ENCODE measurements around the gene PADI4. TPM values are rescaled to one million over a fixed set of nuclear protein-coding genes. Genes with fewer than 3 reads are reported as not detected.

The PADI4 gene
- not detected for polyA plus RNA-seq (2013, experiment 1 of 2)
- polyA plus RNA-seq (2013, experiment 2 of 2) = not detected

GRCh38 chr1:17307946-17308345, at the start of gene PADI4:
TSS of gene PADI4 (plus strand) at chr1:17308197. CDS start at chr1:17308223, 26 bp downstream.
- Histone ChIP-seq H3K9me3 (ENCODE audit: control insufficient read depth, low read length) (no peaks in the 10 kb centered on the region), H3K36me3 (ENCODE audit: control insufficient read depth, insufficient read depth, low read length) (no peaks in the 10 kb centered on the region), H3K27ac (ENCODE audit: low read depth, low read length, severe bottlenecking) (no peak within 1 kb of the TSS), H3K4me3 (ENCODE audit: extremely low read depth, insufficient read depth, low read length, poor library complexity, severe bottlenecking) (no peak within 1 kb of the TSS), H3K4me1 (ENCODE audit: control insufficient read depth, insufficient read depth, low read length, poor library complexity, severe bottlenecking) (peaks cover 10% of the 10 kb centered on the region)
- WGBS, 2 experiments (ENCODE audit: insufficient coverage in 2 of 2) = 71 to 78% methylated on average over 7 to 8 of the region's 8 CpGs

DNA sequence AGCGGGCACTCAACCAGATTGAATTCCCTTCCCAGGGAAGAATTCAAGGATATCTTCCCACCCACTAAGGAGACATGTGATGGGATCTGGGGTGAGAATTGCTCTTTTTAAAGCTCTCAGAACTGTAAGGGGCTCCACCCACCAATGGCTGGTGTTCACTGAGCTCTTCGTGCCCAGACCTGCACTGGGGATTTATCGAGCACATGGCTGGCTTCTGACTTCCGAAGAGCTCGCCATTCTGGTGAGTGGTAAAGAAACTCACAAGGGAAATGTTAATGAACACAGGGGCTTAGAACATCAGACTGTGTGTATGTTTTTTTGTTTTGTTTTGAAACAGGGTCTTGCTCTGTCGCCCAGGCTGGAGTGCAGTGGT, 49.3 kb upstream of the PADI4 start:
- no peak overlapping the region for H3K27ac ChIP-seq (ENCODE audit: low read depth, low read length, severe bottlenecking)
- WGBS, 2 experiments (ENCODE audit: insufficient coverage in 2 of 2) = 94 to 96% methylated on average over 4 to 6 of the region's 6 CpGs
- no peak overlapping the region for H3K4me3 ChIP-seq (ENCODE audit: extremely low read depth, insufficient read depth, low read length, poor library complexity, severe bottlenecking)
- H3K9me3 ChIP-seq (ENCODE audit: control insufficient read depth, low read length) = no peaks in the 10 kb centered on the region
- H3K36me3 ChIP-seq (ENCODE audit: control insufficient read depth, insufficient read depth, low read length) = no peaks in the 10 kb centered on the region
- peaks cover 7% of the 10 kb centered on the region for H3K4me1 ChIP-seq (ENCODE audit: control insufficient read depth, insufficient read depth, low read length, poor library complexity, severe bottlenecking)

GRCh38 chr1:17259233-17259873, 48.6 kb upstream of the PADI4 start:
- Histone ChIP-seq H3K27ac (ENCODE audit: low read depth, low read length, severe bottlenecking) (no peak overlapping the region), H3K9me3 (ENCODE audit: control insufficient read depth, low read length) (no peaks in the 10 kb centered on the region), H3K36me3 (ENCODE audit: control insufficient read depth, insufficient read depth, low read length) (no peaks in the 10 kb centered on the region), H3K4me3 (ENCODE audit: extremely low read depth, insufficient read depth, low read length, poor library complexity, severe bottlenecking) (no peak overlapping the region), H3K4me1 (ENCODE audit: control insufficient read depth, insufficient read depth, low read length, poor library complexity, severe bottlenecking) (peaks cover 7% of the 10 kb centered on the region)
- 86 to 89% methylated on average over 19 to 23 of the region's 24 CpGs for WGBS, 2 experiments (ENCODE audit: insufficient coverage in 2 of 2)

DNA sequence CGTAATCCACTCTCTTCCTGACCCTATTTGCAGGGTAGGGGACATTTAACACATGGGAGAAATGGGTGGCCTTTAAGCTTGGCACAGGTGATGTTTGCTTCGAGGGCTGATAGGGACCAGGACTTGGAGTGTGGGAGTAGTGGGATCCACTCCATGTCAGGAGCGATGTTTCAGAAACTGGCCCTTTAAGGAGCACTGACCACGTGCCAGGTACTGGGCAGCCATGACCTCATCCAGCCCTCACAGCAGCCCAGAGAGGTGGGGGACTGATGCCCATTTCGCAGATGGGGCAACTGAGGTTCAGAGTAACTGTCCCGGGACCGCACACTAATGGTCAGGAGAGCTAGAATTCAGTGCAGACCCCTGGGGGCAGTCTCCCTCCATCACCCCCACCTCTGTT, 47.7 kb upstream of the PADI4 start:
- no peak overlapping the region for H3K27ac ChIP-seq (ENCODE audit: low read depth, low read length, severe bottlenecking)
- H3K4me1 ChIP-seq (ENCODE audit: control insufficient read depth, insufficient read depth, low read length, poor library complexity, severe bottlenecking) = peaks cover 12% of the 10 kb centered on the region
- WGBS, 2 experiments (ENCODE audit: insufficient coverage in 2 of 2) = 82 to 92% methylated on average over 4 to 5 of the region's 7 CpGs
- H3K36me3 ChIP-seq (ENCODE audit: control insufficient read depth, insufficient read depth, low read length) = no peaks in the 10 kb centered on the region
- H3K4me3 ChIP-seq (ENCODE audit: extremely low read depth, insufficient read depth, low read length, poor library complexity, severe bottlenecking) = no peak overlapping the region
- H3K9me3 ChIP-seq (ENCODE audit: control insufficient read depth, low read length) = no peaks in the 10 kb centered on the region

DNA sequence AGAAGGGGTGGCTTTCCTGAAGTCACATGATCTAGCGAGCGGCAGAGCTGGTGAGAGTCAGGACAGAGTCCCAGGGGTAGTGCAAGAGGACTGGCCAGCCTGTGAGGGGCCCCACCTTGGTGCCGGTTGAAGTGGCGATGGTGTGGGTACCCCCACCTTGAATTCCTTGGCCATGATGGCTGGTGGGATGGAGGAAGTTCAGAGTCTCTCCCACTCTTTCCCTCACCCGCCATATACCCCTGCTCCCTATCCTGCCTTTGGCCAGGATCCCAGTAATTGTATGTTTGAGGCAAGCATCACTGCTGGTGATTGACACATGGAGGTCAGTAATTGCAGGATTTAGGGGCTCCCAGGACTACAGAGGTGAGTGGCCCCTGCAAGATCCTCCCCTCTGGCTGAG, 47.3 kb upstream of the PADI4 start:
- Histone ChIP-seq H3K4me1 (ENCODE audit: control insufficient read depth, insufficient read depth, low read length, poor library complexity, severe bottlenecking) (peaks cover 15% of the 10 kb centered on the region), H3K9me3 (ENCODE audit: control insufficient read depth, low read length) (no peaks in the 10 kb centered on the region), H3K27ac (ENCODE audit: low read depth, low read length, severe bottlenecking) (no peak overlapping the region), H3K4me3 (ENCODE audit: extremely low read depth, insufficient read depth, low read length, poor library complexity, severe bottlenecking) (no peak overlapping the region), H3K36me3 (ENCODE audit: control insufficient read depth, insufficient read depth, low read length) (no peaks in the 10 kb centered on the region)
- 97 to 100% methylated on average over 3 of the region's 5 CpGs for WGBS, 2 experiments (ENCODE audit: insufficient coverage in 2 of 2)

DNA sequence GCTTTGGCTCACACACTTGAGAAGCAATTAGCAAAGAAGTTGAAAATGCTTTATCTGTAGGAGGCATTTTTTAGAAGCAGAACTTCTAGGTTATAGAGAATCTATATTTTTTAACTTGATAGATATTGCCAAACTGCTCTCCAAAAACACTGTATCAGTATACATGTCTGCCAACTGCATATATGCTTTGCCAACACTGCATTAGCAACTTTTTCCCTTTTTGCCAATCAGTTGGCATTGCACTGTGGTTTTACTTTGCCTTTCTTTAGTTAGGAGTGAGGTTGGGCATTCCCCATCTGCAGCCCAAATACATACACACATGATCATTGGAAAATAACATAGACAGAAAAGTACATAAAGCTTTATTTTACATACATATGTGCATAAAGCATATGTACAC, 44.1 kb upstream of the PADI4 start:
- Histone ChIP-seq H3K27ac (ENCODE audit: low read depth, low read length, severe bottlenecking) (no peak overlapping the region), H3K4me1 (ENCODE audit: control insufficient read depth, insufficient read depth, low read length, poor library complexity, severe bottlenecking) (peaks cover 15% of the 10 kb centered on the region), H3K36me3 (ENCODE audit: control insufficient read depth, insufficient read depth, low read length) (no peaks in the 10 kb centered on the region), H3K9me3 (ENCODE audit: control insufficient read depth, low read length) (no peaks in the 10 kb centered on the region), H3K4me3 (ENCODE audit: extremely low read depth, insufficient read depth, low read length, poor library complexity, severe bottlenecking) (no peak overlapping the region)

GRCh38 chr1:17264470-17264869, 43.5 kb upstream of the PADI4 start:
- WGBS, 2 experiments (ENCODE audit: insufficient coverage in 2 of 2) = 69 to 75% methylated on average over 2 to 4 of the region's 5 CpGs
- H3K9me3 ChIP-seq (ENCODE audit: control insufficient read depth, low read length) = no peaks in the 10 kb centered on the region
- no peak overlapping the region for H3K27ac ChIP-seq (ENCODE audit: low read depth, low read length, severe bottlenecking)
- no peaks in the 10 kb centered on the region for H3K36me3 ChIP-seq (ENCODE audit: control insufficient read depth, insufficient read depth, low read length)
- no peak overlapping the region for H3K4me3 ChIP-seq (ENCODE audit: extremely low read depth, insufficient read depth, low read length, poor library complexity, severe bottlenecking)
- peaks cover 13% of the 10 kb centered on the region for H3K4me1 ChIP-seq (ENCODE audit: control insufficient read depth, insufficient read depth, low read length, poor library complexity, severe bottlenecking)

DNA sequence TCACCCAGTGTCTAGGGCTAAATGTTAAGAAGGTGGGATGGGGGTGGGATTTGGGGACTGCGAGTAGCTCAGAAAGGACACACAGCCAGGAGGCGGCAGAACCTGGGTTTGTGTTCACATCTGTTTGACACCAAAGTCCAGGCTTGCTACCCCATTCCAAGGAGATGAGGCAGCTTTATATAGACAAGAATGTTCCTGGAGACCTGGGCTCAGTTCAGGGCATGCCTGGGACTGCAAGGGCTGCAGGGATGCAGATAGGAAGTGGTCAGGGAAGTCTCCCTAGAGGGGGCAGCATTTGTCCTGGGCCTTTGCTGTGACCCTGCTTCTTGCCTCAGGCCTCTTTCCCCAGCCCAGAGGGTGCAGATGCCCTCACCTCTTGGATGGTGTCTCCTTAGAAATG, 42.8 kb upstream of the PADI4 start:
- H3K36me3 ChIP-seq (ENCODE audit: control insufficient read depth, insufficient read depth, low read length) = no peaks in the 10 kb centered on the region
- H3K4me3 ChIP-seq (ENCODE audit: extremely low read depth, insufficient read depth, low read length, poor library complexity, severe bottlenecking) = no peak overlapping the region
- H3K9me3 ChIP-seq (ENCODE audit: control insufficient read depth, low read length) = no peaks in the 10 kb centered on the region
- WGBS, 2 experiments (ENCODE audit: insufficient coverage in 2 of 2) = 100% methylated on average over 1 of the region's 2 CpGs; no CpG with 5 or more reads in 1 of the 2 experiments
- H3K27ac ChIP-seq (ENCODE audit: low read depth, low read length, severe bottlenecking) = no peak overlapping the region
- peaks cover 8% of the 10 kb centered on the region for H3K4me1 ChIP-seq (ENCODE audit: control insufficient read depth, insufficient read depth, low read length, poor library complexity, severe bottlenecking)

DNA sequence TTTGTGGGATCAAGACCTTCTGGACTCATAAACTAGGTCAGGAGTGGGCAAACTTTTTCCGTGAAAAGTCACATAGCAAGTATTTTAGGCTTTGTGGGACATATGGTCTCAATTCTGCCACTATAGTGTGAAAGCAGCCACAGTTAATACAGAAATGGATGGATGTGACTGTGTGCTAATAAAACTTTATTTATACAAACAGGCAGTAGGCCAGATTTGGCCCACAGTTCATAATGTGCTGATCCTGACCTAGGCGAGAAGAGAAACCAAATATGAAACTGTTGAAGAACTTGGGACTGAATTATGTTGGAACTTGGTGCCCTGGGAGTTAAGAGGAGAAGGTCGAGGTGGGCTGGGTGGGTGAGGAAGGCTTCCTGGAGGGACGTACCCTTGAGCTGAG, 42.0 kb upstream of the PADI4 start:
- H3K9me3 ChIP-seq (ENCODE audit: control insufficient read depth, low read length) = no peaks in the 10 kb centered on the region
- H3K27ac ChIP-seq (ENCODE audit: low read depth, low read length, severe bottlenecking) = no peak overlapping the region
- no peaks in the 10 kb centered on the region for H3K36me3 ChIP-seq (ENCODE audit: control insufficient read depth, insufficient read depth, low read length)
- 98 to 99% methylated on average over 4 of the region's 4 CpGs for WGBS, 2 experiments (ENCODE audit: insufficient coverage in 2 of 2)
- no peak overlapping the region for H3K4me3 ChIP-seq (ENCODE audit: extremely low read depth, insufficient read depth, low read length, poor library complexity, severe bottlenecking)
- peaks cover 8% of the 10 kb centered on the region for H3K4me1 ChIP-seq (ENCODE audit: control insufficient read depth, insufficient read depth, low read length, poor library complexity, severe bottlenecking)

DNA sequence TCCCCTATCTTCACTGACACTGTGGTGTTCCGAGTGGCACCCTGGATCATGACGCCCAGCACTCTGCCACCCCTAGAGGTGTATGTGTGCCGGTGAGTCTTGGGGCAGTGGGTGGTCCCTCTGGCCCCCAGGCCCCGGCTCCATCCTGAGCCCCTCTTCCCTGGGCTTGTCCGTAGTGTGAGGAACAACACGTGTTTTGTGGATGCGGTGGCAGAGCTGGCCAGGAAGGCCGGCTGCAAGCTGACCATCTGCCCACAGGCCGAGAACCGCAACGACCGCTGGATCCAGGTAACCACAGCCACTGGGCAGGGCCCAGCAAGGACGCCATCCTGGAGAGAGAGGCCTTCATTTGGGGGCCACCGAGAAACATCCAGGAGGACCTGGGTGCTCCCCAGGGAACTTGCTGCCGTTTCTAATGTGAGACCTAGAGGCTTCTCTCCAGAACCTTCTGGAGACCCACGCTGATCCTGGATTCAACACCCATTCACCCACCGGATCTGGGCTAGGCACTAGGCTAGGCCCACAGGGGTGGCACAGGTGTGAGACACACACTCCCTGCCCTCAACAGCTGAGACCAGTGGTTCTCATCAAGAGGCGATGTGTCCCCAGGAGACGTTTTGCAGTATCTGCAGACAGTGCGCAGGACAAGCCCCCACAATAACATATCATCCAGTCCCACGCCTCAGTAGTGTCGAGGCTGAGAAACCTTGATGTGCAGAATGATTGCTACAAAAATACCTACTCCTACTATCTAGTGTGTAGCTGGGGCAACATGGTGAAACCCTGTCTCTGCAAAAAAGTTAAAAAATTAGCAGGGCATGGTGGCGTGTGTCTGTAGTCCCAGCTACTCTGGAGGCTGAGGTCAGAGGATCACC, 36.9 kb upstream of the PADI4 start:
- Histone ChIP-seq H3K4me3 (ENCODE audit: extremely low read depth, insufficient read depth, low read length, poor library complexity, severe bottlenecking) (no peak overlapping the region), H3K9me3 (ENCODE audit: control insufficient read depth, low read length) (no peaks in the 10 kb centered on the region), H3K36me3 (ENCODE audit: control insufficient read depth, insufficient read depth, low read length) (no peaks in the 10 kb centered on the region), H3K4me1 (ENCODE audit: control insufficient read depth, insufficient read depth, low read length, poor library complexity, severe bottlenecking) (no peaks in the 10 kb centered on the region), H3K27ac (ENCODE audit: low read depth, low read length, severe bottlenecking) (no peak overlapping the region)
- WGBS, 2 experiments (ENCODE audit: insufficient coverage in 2 of 2) = 91 to 94% methylated on average over 18 to 19 of the region's 23 CpGs

DNA sequence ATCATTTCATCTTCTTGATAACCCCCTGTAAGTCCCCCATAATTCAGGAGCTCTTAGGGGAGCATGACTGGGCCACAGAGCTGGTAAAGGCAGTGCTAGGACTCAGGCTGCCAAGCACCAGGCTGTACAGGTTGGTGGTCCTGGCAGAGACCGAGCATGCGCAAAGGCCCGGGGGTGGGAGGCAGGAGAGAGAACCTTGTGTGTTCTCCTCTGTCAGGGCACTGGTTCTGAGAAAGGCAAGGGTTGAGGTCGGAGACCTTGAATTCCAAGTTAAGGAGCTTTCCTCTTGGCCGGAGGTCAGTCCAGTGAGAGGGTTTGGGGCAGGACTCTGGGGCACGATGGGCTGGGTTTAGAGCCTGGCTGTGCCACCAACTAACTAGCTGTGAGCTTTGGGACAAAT, 35.9 kb upstream of the PADI4 start:
- WGBS, 2 experiments (ENCODE audit: insufficient coverage in 2 of 2) = 94 to 97% methylated on average over 4 to 5 of the region's 6 CpGs

More for the DNA sequence above, 35.9 kb upstream of the PADI4 start:
- no peak overlapping the region for H3K4me3 ChIP-seq (ENCODE audit: extremely low read depth, insufficient read depth, low read length, poor library complexity, severe bottlenecking)
- H3K4me1 ChIP-seq (ENCODE audit: control insufficient read depth, insufficient read depth, low read length, poor library complexity, severe bottlenecking) = no peaks in the 10 kb centered on the region
- H3K9me3 ChIP-seq (ENCODE audit: control insufficient read depth, low read length) = no peaks in the 10 kb centered on the region
- no peak overlapping the region for H3K27ac ChIP-seq (ENCODE audit: low read depth, low read length, severe bottlenecking)
- H3K36me3 ChIP-seq (ENCODE audit: control insufficient read depth, insufficient read depth, low read length) = no peaks in the 10 kb centered on the region
